Prostate gland (tissue), 2 donors: ENCODE data around the gene SLC25A38. TPM values are rescaled to one million over a fixed set of nuclear protein-coding genes. Genes with fewer than 3 reads are reported as not detected.

Experiments used
- DNase-seq: peaks from one replicate; pipeline ENCODE4 v3.0.0-alpha.2; 2019; ENCODE audit warnings: low spot score
- H3K27ac ChIP-seq, 2 donors: fragments of 200-600 bp; sonication (generic); 2 replicates each; pipeline ENCODE4 v1.5.1; 2017 to 2019
- H3K27me3 ChIP-seq: fragments of 200-600 bp; sonication (generic); replicated peaks from 2 replicates; pipeline ENCODE4 v1.5.1; 2019; ENCODE audit not compliant: insufficient read depth
- H3K36me3 ChIP-seq, 2 donors: fragments of 200-600 bp; sonication (generic); 1 replicate in 1 of 2; 2 replicates in 1 of 2; pipeline versions ENCODE4 v1.5.1 to v1.8.1; 2017 to 2019
- H3K4me1 ChIP-seq: fragments of 200-600 bp; sonication (generic); replicated peaks from 2 replicates; pipeline ENCODE4 v1.5.1; 2019
- H3K4me3 ChIP-seq, 2 donors: fragments of 200-600 bp; sonication (generic); 2 replicates each; pipeline ENCODE4 v1.5.1; 2017 to 2019
- H3K9me3 ChIP-seq: fragments of 200-600 bp; sonication (generic); 2 replicates; pipeline ENCODE4 v1.5.1; 2017
- CTCF ChIP-seq, 4 experiments: fragments of 200-600 bp in 2 of 4; fragments of 450-650 bp in 2 of 4; sonication (generic) in 2 of 4; IDR thresholded peaks; 1 replicate in 3 of 4; 2 replicates in 1 of 4; pipeline ENCODE4 v1.5.1; 2016 to 2019; ENCODE audit warnings: antibody characterized with exemption in 4 of 4, mild to moderate bottlenecking in 2 of 4, moderate library complexity in 2 of 4
- POLR2A ChIP-seq: fragments of 450-650 bp; IDR thresholded peaks from one replicate; pipeline ENCODE4 v1.6.1; 2016; ENCODE audit warnings: antibody characterized with exemption, mild to moderate bottlenecking
- POLR2AphosphoS5 ChIP-seq: sonication (generic); formaldehyde crosslinking; IDR thresholded peaks from one replicate; pipeline ENCODE4 v1.6.1; 2017; ENCODE audit warnings: antibody characterized with exemption
- WGBS: methylation state at CpG from one replicate; pipeline ENCODE4 v1.1.5; 2018; 5-methylcytosine and 5-hydroxymethylcytosine counted together
- intact Hi-C: fragments of 100-400 bp; cut with DNase I; formaldehyde crosslinking; loops from one replicate; pipeline ENCODE4 v1.14.2; 2022
- total RNA-seq, 2 donors: library from RNA; depleted of rRNA; stranded (reverse); fragments of >200 nt; gene quantifications; one replicate each; pipeline ENCODE4 v1.1.0, GENCODE V29; 2016

Gene SLC25A38
- total RNA-seq, 2 donors from 2014 or later, result 36.7 to 72.4 TPM

DNA sequence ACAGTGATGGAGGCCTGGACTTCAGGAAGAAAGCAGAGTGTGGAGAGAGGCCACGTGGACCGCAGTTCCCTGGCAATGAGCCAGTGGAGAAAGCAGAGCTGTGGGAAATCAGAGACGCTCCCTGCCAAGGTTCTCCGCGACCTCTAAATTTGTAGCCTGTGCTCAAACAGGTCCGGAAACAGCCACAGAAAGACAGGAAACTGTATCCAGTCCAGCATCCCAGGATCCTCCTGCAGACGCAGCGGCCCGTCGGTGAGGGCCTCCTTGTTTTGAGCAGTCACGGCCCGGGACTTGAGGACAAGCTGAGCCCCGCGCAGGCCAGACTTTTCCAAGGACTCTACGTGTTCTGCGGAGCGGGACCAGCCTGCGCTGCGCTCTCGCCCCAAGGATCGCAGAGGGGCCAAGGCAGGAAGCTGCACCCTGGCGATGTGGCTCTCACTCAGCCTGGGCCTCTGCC lies 45.6 kb downstream of the SLC25A38 start:
- Histone ChIP-seq H3K9me3 (no peaks in the 10 kb centered on the region), H3K4me1 (no peaks in the 10 kb centered on the region), H3K4me3 (no peak overlapping the region), H3K36me3 (no peaks in the 10 kb centered on the region), H3K27me3 (no peaks in the 10 kb centered on the region), H3K27ac (no peak overlapping the region)
- DNase-seq, result no peak
- intact Hi-C loops, result no loop called here
- 69% methylated on average over 22 of the region's 22 CpGs for WGBS
- no peak for TF ChIP-seq POLR2AphosphoS5
- TF ChIP-seq POLR2A, result no peak
- TF ChIP-seq CTCF (IDR thresholded peaks at IDR 0.05), result no peak

DNA sequence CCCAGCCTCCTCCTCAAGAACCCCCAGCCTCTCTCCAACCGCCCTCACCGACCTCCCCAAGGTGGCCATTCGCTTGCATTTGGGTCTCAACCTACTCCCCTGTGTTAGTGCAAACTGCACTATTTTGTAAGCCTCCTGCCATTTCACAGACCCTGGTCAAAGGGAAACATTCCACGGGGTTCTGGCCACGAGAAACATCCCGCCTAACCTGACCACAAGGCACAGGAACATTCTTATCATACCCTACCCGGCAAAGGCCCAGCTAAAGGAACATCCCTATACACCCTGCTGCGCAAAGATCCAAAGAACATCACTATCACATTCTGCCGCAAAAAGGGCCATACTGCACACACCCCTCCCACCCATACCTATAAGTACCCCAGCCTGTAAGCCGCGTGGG lies 46.3 kb downstream of the SLC25A38 start:
- H3K9me3 ChIP-seq, result no peaks in the 10 kb centered on the region
- no peaks in the 10 kb centered on the region for H3K4me1 ChIP-seq
- no peaks in the 10 kb centered on the region for H3K27me3 ChIP-seq
- no peak overlapping the region for H3K4me3 ChIP-seq
- DNase-seq, result no peak
- 89% methylated on average over 11 of the region's 11 CpGs for WGBS
- intact Hi-C loops, result no loop called here
- H3K27ac ChIP-seq, result no peak overlapping the region
- no peak for TF ChIP-seq POLR2AphosphoS5
- no peak for TF ChIP-seq CTCF (IDR thresholded peaks at IDR 0.05)
- no peak for TF ChIP-seq POLR2A
- no peaks in the 10 kb centered on the region for H3K36me3 ChIP-seq

DNA sequence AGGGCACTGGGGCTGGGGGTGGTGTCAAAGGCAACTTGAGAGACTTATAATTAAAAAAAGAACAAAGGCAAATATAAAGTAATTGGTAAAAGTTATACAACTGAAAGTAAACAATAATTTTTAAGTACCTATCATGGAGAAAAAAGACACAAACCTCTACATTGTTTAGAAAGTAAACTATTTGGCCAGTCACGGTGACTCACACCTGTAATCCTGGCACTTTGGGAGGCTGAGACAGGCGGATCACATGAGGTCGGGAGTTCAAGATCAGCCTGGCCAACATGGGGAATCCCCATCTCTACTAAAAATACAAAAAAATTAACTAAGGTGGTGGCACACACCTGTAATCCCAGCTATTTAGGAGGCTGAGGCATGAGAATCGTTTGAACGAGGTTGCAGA lies 49.2 kb downstream of the SLC25A38 start:
- H3K27ac ChIP-seq, result no peak overlapping the region
- no peaks in the 10 kb centered on the region for H3K9me3 ChIP-seq
- no peak for DNase-seq
- intact Hi-C loops, result no loop called here
- no peak overlapping the region for H3K4me3 ChIP-seq
- no peaks in the 10 kb centered on the region for H3K27me3 ChIP-seq
- H3K4me1 ChIP-seq, result no peaks in the 10 kb centered on the region
- no peak for TF ChIP-seq CTCF (IDR thresholded peaks at IDR 0.05)
- TF ChIP-seq POLR2A, result no peak
- TF ChIP-seq POLR2AphosphoS5, result no peak
- no peaks in the 10 kb centered on the region for H3K36me3 ChIP-seq
- 73% methylated on average over 5 of the region's 5 CpGs for WGBS

GRCh38 chr3:39433642-39434041 lies 50.5 kb downstream of the SLC25A38 start:
- Histone ChIP-seq H3K4me3 (no peak overlapping the region), H3K27me3 (no peaks in the 10 kb centered on the region), H3K36me3 (no peaks in the 10 kb centered on the region), H3K4me1 (no peaks in the 10 kb centered on the region), H3K9me3 (no peaks in the 10 kb centered on the region), H3K27ac (no peak overlapping the region)
- no peak for TF ChIP-seq POLR2A
- DNase-seq, result no peak
- intact Hi-C loops, result no loop called here
- WGBS, result 83% methylated on average over 3 of the region's 3 CpGs

DNA sequence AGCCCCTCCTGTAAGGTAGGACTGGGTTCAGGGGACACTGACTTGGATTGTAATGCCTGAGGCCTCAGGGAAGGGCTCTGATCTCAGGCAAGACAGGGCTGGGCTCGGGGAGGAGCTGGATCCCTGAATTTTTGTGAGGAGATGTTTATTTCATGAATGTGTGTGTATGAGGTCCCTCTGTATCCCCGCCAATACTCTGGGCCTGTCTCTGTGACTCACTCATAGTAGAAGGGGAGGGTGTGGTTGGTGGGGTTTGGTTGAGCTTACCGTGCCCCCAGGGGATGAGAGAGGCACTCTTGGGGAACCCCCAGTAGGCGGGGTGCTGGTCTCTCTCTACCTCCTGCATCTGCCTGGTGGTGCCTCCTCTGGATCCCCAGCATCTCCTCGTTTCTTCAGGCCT lies 51.4 kb downstream of the SLC25A38 start:
- intact Hi-C loops, result no loop called here
- Histone ChIP-seq H3K4me3 (no peak overlapping the region), H3K9me3 (no peaks in the 10 kb centered on the region), H3K27me3 (no peaks in the 10 kb centered on the region), H3K27ac (no peak overlapping the region), H3K36me3 (no peaks in the 10 kb centered on the region), H3K4me1 (no peaks in the 10 kb centered on the region)
- WGBS, result 69% methylated on average over 5 of the region's 5 CpGs
- no peak for DNase-seq
- TF ChIP-seq POLR2A (no peak), POLR2AphosphoS5 (no peak), CTCF (IDR thresholded peaks at IDR 0.05) (no peak)
